Measurements from ENCODE around the gene TBX21.

GRCh38 chr17:47774987-47775580, 42.0 kb downstream of the TBX21 start:
- TF ChIP-seq POLR2A (IDR thresholded peaks at IDR 0.05) (no peak), EP300 (IDR thresholded peaks at IDR 0.05) (no peak)
- TF ChIP-seq, protein P1, sequence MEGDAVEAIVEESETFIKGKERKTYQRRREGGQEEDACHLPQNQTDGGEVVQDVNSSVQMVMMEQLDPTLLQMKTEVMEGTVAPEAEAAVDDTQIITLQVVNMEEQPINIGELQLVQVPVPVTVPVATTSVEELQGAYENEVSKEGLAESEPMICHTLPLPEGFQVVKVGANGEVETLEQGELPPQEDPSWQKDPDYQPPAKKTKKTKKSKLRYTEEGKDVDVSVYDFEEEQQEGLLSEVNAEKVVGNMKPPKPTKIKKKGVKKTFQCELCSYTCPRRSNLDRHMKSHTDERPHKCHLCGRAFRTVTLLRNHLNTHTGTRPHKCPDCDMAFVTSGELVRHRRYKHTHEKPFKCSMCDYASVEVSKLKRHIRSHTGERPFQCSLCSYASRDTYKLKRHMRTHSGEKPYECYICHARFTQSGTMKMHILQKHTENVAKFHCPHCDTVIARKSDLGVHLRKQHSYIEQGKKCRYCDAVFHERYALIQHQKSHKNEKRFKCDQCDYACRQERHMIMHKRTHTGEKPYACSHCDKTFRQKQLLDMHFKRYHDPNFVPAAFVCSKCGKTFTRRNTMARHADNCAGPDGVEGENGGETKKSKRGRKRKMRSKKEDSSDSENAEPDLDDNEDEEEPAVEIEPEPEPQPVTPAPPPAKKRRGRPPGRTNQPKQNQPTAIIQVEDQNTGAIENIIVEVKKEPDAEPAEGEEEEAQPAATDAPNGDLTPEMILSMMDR (IDR thresholded peaks at IDR 0.05), result no peak

Measured in suprapubic skin (tissue), 3 donors.